Measurements from ENCODE around the gene FAM229B.

GRCh38 chr6:112096901-112097300 is 9.5 kb downstream of the FAM229B start:
- TF ChIP-seq CTCF (conservative IDR thresholded peaks at IDR 0.05), result no peak
- TF ChIP-seq EZH2 (IDR thresholded peaks at IDR 0.05; ENCODE audit: low read depth), result no peak
